Iris pigment epithelial cell (primary cell): ENCODE data around the gene ZNF394.
A peak's percentile ranks its signal among the peaks of the same experiment; 100 is the strongest.
"Not testable (repeated sequence)": the region's sequence is repeated elsewhere in the genome, so short reads cannot be mapped to it uniquely, and the experiment has no call there.

Experiments used
- DNase-seq: peaks from one replicate; pipeline ENCODE4 v3.0.0-alpha.2; 2011; ENCODE audit warnings: low read depth

Gene ZNF394

DNA sequence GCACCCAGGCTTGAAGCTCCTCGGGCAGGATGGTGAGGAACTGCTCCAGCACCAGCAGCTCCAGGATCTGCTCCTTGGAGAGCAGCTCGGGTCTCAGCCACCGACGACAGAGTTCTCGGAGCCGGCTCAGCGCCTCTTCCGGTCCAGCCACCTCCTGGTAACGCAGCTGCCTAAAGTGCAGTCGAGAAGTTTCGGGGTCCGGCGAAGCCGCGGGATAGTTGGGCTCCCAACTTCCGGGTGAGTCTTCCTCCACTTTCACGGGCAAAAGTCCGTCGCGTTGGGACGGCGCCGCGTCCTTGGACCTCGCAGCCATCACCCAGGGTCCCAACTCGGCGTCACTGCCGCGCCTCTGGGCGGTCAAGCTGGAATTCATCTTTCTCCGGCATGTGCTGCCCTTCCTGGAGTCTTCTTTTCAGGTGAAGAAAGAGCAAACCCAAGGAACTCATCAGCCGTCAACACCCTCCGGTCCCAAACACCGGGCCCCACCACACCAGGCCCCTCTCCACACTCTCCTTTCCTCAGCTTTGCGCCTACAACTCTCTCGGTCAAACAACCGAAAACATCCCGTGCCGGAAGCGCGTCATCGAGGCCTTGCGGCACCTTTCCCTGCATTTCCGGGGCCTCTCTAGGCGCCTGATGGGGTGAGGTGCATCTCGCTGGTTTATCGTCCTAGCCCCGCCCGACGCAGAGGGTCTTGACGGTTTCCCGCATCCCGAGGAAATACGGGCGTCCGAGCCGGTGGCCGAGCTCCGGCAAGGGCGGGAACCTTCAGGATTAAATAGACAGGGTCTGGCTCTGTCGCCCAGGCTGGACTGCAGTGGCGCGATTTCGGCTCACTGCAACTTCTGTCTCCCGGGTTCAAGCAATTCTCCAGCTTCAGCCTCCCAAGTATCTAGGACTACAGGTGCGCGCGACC lies at the start of gene ZNF394:
ZNF394 (minus strand) TSS at position 561 of the 916 bp plus-strand sequence; CDS start at position 373, 188 bp downstream.
- DNase-seq = peak; percentile 93

DNA sequence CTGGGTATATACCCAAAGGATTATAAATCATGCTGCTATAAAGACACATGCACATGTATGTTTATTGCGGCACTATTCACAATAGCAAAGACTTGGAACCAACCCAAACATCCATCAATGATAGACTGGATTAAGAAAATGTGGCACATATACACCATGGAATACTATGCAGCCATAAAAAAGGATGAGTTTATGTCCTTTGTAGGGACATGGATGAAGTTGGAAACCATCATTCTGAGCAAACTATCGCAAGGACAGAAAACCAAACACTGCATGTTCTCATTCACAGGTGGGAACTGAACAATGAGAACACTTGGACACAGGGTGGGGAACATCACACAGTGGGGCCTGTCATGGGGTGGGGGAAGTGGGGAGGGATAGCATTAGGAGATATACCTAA lies 49.5 kb upstream of the ZNF394 start:
- not testable (repeated sequence) for DNase-seq

DNA sequence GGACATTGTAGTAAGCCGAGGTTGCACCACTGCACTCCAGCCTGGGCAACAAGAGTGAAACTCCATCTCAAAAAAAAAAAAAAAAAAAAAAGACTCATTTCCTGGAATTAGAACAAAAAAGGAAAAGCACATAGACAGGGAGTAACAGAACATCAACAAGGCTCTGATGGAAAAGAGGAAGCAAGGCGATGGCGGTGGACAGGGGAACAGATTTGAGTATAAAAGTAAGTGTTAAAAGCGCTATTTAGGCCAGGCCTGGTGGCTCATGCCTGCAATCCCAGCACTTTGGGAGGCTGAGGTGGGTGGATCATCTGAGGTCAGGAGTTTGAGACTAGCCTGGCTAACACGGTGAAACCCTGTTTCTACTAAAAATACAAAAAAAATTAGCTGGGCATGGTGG lies 45.2 kb upstream of the ZNF394 start:
- not testable (repeated sequence) for DNase-seq

DNA sequence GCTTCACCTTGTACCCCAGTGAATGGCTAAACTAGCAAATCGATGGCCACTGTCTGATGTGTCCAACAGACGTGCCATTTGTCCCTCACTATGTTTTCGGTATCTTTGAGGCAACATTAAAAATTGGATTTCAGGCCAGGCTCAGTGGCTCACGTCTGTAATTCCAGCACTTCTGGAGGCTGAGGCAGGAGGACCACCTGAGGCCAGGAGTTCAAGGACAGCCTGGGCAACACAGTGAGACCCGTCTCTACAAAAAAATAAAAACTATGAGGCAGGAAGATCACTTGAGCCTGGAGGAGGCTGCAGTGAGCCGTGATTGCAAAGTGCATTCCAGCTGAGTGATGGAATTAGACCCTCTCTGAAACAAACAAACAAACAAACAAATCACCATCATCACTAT lies 43.8 kb upstream of the ZNF394 start:
- DNase-seq = no peak

DNA sequence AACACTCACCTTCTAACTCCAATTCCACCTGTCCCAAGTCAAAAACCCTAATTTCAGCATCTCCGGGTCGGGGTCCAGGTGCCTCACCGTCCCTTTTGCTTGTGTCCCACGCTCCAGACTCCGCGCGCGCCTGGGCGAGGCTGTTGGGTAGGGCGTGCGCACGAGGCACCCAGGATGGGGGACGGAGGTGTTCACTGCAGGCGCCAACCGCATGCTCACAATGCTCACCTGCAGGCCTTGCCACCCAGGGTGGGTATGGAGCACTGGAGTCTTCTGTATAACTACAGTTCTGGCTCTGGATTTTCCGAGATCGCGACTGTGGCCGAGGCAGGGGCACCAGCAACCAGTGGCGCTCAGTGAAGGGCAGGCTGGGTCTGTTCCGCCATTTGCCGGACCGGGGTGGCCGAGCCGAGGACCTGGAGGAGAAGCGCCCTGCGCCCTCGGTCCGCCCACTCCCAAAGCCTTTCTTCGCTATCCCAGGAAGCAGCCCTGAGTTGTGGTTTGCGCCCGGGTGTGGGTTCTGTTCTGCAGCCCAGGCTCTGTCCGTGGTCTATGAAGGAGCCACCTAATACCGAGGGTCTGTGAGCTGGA lies 43.1 kb upstream of the ZNF394 start:
- no peak for DNase-seq

DNA sequence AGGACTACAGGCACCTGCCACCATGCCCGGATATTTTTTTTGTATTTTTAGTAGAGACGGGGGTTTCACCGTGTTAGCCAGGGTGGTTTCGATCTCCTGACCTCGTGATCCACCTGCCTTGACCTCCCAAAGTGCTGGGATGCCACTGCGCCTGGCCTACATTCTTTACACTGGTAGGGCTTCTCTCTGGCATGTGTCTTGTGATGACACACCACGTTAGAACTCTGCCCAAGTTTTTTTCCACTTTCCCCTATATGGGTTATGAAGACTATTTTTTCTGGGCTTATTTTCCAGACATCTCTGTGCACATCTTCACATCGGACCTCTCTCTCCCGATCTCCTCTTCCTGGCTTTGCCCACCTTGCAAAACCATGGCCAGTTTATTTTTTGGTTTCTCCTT lies 41.1 kb upstream of the ZNF394 start:
- DNase-seq = no peak

DNA sequence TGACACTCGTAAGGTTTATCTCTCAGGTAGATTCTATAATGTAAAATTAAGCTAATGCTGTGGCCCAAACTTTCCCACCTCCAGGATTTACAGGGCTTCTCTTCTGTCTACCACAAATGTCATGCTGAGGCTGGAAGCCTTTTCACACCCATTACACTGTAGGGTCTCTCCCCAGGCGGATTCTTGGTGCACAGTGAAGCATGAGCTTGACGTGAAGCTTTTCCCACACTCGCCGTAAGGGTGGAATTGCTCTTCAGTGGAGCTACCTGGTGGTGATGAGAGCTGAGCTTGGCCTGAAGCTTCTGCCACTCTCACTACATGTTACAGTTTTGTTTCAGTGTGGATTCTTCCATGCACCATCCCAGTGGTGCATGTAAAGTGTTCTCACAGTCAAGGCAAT lies 40.5 kb upstream of the ZNF394 start:
- no peak for DNase-seq

DNA sequence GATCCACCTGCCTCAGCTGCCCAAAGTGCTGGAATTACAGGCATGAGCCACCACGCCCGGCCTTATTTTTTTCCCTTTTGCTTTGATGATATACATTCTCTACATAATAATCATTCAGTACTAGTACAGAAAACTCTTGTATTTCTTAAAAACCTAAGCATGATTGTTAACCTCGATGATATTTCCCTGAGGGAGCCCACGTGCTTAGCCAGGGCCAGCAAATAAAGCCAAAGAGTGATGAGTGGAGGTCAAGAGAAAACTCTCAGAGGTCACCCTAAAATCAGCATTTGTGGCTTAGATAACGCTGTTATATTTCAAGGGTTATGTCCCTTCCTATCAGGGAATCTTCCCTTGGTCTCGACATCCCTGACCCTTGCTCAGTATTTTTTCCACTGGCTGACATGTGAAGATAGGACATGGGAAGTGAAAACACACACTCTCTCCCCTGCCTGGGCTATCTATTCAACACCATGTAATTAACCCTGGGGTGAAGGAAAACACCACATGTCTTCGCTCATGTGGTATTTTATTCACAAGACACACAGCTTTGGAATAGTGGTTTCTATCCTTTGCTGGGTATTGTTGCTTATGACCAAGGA lies 39.2 kb upstream of the ZNF394 start:
- no peak for DNase-seq

DNA sequence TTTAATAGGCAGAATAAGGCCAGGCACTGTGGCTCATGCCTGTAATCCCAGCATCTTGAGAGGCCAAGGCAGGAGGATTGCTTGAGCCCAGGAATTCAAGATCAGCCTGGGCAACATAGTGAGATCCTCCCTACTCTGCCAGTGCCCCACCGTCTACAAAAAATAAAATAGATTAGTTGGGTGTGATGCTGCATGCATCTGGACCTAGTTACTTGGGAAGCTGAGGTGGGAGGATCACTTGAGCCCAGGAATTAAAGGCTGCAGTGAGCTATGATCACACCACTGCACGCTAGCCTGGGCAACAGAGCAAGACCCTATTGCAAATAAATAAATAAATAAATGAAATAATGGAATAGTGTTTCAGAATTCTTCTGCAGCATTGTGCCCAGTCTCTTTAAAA lies 35.6 kb upstream of the ZNF394 start:
- no peak for DNase-seq

DNA sequence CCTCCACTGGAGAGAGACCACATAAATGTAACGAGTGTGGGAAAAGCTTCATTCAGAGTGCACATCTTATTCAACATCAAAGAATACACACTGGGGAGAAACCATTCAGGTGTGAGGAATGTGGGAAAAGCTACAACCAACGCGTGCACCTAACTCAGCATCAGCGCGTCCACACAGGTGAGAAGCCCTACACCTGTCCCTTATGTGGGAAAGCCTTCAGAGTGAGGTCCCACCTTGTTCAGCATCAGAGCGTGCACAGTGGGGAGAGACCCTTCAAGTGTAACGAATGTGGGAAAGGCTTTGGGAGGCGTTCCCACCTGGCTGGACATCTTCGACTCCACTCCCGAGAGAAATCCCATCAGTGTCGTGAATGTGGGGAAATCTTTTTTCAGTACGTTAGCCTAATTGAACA lies 31.3 kb upstream of the ZNF394 start:
- DNase-seq = peak; percentile 11

DNA sequence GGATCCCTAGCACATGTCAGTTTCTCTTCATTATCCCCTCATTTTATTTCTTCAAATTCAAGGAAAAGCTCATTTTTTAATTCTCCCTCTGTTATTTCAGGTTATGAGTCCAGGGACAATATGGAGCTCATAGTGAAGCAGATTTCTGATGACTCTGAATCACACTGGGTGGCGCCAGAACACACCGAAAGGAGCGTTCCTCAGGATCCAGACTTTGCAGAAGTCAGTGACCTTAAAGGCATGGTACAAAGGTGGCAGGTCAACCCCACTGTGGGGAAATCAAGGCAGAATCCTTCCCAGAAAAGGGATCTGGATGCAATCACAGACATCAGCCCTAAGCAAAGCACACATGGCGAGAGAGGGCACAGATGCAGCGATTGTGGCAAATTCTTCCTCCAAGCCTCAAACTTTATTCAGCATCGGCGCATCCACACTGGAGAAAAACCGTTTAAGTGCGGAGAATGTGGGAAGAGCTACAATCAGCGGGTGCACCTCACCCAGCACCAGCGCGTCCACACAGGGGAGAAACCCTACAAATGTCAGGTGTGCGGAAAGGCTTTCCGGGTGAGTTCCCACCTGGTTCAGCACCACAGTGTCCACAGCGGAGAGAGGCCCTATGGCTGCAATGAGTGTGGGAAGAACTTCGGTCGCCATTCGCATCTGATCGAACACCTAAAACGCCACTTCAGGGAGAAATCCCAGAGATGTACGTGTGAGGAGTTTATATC lies 25.8 kb upstream of the ZNF394 start:
- DNase-seq = peak; percentile 15

DNA sequence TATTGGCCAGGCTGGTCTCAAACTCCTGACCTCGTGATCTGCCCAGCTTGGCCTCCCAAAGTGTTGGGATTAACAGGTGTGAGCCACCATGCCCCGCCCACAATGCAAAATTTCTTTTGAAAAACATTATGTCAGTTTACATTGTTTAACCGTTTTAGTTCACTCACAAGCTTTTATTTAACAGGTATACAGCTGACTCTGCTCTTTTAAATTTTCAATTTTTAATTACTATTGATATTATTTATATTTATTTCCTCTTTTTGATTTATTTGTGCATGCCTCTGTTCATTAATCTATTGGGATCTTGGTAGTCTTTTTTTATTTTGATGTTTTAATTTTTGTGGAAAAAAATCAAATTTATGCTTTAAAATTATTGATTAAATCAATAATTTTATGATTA lies 21.3 kb upstream of the ZNF394 start:
- no peak for DNase-seq

DNA sequence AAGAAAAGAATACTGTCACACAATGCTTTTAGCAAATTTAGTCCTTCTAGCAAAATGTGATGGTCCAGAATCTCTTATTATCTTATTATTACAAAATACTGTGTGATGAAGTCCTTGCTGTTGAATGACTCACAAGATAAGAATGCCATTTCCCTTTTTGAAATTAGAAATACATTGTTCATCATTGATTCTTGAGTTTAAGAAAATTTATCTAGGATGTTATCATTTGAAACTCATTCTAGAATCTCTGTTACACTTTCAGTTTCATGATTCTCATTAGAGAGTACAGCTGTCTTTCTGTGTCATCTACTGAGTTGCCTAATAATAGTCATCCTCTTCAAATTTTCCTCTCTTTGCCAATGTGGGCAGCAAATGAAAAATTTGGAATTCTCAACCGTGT lies 14.0 kb upstream of the ZNF394 start:
- peak; percentile 66 for DNase-seq

DNA sequence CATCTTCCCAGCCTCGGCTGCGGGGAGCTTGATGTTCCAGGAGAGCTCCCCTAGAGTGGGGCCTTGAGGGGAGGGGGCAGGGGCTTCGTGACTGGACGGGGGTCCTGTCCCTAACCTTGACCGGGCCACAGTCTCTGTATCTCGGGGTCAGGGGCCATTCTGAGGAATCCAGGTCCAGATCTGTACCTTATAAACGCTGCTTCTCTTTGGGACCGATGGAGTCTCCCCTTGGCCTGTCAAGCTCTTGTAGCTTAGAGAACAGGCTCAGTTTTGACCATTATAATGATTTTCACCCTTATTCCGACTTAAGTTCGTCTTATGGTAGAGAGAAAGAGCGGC lies 5.2 kb upstream of the ZNF394 start:
- DNase-seq = peak; percentile 27

DNA sequence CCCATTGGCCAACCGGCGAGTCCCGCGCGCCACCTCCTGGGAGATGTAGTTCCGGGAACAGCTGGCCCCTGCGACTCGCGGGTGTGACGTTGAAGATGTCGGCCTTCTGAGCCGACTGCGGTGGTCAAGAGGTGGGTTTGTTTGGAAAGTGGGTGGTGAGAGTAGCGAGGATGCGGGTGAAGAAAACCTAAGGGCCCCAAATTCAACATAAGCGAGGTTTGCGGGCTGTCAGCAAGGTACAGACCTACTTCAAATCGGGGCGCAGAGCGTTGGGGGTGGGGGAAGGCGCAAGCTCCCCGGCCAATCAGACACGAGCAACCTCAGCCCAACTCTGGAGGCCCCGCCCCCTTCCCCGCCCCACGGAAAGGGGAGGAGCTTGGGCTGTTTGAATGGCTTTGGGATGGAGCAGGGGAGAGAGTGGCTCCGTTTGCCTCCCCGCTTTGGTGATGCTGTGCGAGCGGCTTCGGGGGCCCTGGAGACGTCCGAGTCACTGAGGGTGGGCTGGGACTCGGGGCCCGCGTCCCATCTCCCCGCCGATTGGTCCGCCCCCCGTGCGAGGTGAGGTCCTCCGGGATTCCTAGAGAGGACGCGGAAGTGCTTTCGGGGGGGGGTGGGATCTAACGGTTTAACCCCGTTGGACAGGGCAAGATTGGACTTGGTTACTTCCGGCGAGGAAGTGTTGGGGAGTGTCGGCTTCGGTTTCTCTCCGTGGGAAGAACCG lies 4.7 kb upstream of the ZNF394 start, which contains the start of gene ZKSCAN5:
ZKSCAN5 (plus strand) TSS at position 60 of the 721 bp plus-strand sequence. CDS start 1,383 bp downstream, outside the sequence.
- DNase-seq = peak; percentile 98

DNA sequence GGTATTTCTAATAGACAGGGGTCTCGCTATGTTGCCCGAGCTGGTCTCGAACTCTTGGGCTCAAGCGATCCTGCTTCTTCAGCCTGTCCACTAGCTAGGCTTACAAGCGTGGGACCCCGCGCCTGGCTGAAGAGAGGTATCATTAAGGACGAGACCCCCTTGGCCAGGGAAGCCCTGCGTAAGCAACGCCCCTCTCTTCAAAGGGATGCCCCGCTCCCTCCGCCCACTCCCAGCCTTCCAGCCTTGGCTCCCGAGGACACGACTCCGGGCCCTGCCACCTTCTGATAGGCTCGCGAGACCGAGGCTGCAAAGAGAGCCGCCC lies 4.2 kb upstream of the ZNF394 start:
- DNase-seq = no peak

DNA sequence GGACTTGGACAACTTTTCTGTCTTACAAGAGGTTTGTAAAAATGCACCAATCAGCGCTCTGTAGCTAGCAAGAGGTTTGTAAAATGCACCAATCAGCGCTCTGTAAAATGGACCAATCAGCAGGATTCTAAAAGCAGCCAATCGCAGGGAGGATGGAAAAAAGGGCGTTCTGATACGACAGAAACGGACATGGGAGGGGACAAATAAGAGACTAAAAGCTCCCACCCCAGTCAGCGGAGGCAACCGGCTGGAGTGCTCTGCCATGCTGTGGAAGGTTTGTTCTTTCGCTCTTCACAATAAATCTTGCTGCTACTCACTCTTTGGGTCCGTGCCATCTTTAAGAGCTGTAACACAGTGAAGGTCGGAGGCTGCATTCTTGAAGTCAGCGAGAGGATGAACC lies 1.2 kb upstream of the ZNF394 start:
- not testable (repeated sequence) for DNase-seq

DNA sequence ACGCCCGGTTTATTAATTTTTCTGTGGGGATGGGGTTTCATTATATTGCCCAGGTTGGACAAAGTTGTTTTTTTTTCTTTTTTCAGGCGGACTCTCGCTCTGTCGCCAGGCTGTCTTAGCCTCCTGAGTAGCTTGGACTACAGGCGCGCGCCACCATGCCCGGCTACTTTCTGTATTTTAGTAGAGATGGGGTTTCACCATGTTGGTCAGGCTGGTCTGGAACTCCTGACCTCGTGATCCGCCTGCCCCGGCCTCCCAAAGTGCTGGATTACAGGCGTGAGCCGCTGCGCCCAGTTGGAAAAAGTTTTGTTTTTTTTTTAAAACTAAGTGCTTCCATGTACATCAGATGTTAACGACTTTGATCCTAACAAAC lies 542 bp upstream of the ZNF394 start:
- DNase-seq = no peak

DNA sequence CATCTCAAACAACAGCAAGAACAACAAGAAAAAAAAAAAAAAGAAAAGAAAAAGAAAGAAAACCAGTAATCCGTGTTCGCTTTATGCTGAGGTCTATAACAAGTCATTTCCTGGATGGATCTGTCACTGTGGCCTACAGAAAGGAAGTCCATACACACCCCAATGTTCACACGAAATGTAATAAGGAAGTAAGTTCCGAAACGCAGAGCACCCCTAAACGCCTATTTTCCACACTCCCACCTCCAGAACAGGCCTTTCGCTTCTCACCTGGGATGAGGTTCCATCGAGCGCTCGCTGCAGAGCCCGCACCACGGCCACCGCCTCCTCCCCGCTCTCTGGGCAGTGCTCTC lies 735 bp downstream of the ZNF394 start:
- peak; percentile 17 for DNase-seq

DNA sequence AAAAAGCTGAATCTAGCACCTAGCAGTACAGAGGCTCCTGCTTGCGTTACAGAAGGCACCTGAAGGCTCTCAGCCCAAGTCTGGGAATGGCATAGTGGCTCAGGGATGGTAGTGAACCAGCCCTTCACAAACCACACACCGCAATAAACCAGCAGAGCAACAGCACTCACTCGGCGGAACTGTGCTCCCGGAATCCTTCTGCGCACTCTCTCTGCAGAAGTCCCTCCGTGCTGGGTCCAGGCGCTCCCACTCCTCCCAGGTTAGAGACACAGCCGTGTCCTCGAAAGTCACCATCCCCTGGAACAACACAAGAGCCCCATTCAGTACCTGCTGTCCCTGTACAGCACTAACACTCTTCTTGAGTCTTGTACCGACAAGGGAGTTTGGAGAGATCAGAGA lies 1.5 kb downstream of the ZNF394 start:
- DNase-seq = no peak

DNA sequence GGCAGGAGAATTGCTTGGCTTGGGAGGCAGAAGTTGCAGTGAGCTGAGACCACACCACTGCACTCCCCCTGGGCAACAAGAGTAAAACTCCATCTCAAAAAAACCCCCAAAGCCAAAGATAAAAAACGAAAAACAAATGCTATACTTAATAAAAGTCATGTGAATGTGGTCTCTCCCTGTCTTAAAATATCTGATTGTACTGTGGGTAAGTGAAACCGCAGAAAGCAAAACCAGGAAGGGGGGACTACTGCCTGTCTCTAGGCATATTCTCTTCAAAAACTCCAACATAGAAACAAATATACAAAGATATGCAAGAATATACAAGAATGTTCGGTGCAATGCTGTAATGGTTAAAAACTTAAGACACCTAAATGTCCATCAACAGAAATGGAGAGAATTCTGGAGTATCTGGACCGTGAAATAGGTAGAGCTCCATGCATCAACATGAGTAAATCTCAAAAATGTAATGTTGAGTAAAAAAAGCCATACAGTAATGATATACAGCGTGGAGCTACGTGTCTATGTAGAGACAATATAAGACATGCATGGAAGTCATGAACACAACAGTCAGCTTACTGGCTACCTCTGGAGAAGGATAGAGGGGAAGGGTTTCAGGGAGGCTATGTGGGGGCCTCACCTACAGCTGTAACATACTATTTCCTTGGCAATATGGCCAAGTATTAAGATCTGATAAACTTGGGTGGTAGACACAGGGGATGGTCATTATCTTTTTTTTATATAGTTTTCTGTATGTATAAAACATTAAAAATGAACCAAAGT lies 2.1 kb downstream of the ZNF394 start:
- DNase-seq = no peak
